Activated CD4-positive, alpha-beta T cell treated with anti-CD3 and anti-CD28 coated beads for 24 hours (primary cell): Measurements from ENCODE around the gene NFATC4.

Source experiments
- DNase-seq, 2 donors: peaks; one replicate each; pipeline ENCODE4 v3.0.0-alpha.2; 2020; ENCODE audit warnings: low read depth in 2 of 2

Gene NFATC4

DNA sequence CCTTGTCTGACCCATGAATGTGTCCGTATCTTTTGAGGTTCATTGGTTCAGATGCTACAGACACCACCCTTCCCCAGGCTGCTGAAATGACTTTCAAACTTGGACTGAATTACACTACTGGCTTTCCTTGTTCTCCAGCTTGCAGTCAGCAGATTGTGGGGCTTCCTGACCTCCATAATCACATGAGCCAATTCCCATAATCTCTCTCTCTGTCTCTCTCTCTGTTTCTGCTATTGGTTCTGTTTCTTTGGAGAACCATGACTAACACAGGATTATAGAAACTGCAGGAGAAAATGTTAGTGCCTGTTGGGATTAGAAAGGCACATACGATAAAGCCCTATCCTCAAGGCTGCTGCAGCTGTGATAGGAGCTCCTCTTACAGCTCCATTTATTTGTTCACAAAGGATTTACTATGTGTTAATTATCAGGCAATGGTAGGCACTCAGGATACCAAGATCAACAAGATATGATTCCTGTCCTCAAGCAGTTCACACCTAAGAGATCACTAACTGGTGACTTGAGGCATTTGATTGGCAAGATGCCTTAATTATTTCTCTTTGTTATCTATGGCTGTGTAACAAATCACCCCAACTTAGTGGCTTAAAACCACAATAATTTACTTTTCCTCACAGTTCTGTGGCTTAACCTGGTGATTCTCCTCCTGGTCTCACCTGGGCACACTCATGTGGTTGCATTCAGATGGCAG is 20.6 kb downstream of the NFATC4 start:
- no peak for DNase-seq

DNA sequence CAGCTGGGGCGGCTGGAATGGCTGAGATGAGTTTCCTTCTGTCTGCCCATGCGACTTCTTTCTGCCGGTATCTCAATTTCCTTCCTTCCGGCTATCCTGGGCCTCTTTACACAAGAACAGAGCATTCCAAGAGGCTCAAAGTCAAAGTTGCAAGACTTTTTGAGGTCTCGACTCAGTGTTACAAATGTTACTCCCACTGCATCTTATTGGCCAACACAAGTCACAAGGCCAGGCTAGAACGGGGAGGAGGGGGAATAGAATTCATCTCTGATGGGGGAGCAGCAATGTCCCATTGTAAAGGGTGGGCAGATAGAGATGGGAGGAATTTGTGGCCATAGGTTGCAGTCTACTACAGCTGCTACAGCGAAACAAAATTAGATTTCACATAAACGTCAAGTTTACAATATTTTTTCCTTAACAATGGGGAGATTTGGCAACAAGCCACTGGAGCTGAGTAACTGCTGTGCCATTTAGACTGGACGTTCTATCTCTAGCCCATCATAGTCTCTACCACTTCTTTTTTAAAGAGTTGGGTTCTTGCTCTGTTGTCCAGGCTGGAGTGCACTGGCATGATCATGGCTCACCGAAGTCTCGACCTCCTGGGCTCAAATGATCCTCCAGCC is 21.4 kb downstream of the NFATC4 start:
- no peak for DNase-seq

DNA sequence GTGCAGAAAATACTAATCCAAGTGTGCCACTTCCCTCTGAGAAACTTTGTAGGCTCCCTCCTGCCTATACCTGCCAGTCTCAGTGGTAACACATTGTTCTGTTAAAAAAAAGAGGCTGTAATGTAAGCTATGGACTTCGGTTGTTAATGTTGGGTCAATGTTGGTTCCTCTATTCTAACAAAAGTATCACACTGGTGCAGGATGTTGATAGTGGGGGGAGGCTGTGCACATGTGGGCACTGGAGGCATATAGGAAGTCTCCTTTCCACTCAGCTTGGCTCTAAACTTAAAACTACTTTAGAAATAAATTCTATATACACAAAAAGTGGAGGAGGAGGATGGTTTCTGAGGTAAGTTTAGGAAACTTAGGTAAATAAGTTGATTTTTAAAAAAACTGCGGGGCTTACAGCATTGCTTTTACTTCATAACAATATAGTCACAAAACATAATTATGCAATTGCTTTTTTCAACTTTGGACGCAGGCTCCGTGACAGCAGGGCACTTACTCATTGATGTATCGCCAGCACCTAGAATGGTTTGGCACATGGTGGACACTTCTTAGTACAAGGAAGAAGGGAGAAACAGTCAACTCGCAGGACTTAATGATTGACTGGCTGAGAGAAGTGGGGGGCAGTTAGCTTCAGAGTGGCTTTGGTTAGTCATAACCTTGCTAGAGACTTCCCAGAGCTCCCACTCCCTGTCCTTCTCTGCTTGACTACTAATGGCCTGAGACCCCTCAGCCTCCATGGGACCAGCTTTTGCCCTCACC is 22.9 kb downstream of the NFATC4 start:
- no peak for DNase-seq

DNA sequence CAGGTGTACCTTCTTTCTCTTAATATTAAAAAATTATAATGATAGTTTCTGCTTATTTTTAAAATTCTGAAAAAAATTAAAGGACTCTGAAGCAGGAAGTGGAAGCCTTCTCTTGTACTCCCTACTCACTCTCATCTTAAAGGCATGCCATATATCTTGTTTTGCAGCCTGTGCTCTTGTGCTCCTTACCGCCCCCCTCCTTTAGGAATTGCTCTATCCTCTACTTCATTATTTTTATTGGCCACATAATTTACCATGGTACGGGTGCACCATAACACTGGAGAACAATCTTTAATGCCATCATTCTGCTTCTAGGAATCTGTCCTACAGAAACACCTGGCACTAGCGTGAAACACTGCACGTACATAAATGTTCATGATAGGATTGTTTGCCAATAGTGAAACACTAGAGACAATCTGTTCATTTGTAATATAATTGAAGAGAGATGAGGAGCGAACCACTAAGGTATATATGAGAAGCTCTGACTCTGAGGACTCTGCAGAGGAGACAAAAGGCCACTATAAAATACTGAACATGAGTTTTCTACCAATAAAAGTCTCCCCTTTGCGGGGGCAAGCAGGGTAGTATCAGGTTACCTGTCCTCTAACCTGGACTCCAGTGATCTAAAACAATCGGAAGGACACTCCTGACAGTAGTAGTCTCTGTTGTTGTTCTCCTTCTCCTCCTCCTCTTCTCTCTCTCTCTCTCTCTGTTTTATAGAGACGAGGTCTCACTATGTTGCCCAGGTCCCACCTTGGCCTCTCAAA is 24.5 kb downstream of the NFATC4 start:
- no peak for DNase-seq

DNA sequence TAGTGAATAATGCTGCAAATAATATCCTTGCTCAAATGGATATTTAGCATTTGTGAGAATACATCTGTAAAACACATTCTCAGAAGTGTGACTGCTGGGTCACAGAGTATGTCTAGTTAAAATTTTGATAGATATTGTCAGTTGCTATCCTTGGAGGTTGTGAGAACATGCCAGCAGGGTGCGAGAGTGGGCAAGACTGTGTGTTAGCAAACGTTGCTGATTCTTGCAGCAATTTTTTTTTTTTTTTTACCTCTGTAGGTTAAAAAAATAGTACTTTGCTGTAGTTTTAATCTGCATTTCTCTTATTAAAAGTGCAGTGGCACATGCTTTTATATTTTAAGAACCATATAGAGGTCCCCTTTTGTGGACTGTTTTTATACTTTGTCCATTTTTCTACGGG is 26.3 kb downstream of the NFATC4 start:
- DNase-seq: no peak

DNA sequence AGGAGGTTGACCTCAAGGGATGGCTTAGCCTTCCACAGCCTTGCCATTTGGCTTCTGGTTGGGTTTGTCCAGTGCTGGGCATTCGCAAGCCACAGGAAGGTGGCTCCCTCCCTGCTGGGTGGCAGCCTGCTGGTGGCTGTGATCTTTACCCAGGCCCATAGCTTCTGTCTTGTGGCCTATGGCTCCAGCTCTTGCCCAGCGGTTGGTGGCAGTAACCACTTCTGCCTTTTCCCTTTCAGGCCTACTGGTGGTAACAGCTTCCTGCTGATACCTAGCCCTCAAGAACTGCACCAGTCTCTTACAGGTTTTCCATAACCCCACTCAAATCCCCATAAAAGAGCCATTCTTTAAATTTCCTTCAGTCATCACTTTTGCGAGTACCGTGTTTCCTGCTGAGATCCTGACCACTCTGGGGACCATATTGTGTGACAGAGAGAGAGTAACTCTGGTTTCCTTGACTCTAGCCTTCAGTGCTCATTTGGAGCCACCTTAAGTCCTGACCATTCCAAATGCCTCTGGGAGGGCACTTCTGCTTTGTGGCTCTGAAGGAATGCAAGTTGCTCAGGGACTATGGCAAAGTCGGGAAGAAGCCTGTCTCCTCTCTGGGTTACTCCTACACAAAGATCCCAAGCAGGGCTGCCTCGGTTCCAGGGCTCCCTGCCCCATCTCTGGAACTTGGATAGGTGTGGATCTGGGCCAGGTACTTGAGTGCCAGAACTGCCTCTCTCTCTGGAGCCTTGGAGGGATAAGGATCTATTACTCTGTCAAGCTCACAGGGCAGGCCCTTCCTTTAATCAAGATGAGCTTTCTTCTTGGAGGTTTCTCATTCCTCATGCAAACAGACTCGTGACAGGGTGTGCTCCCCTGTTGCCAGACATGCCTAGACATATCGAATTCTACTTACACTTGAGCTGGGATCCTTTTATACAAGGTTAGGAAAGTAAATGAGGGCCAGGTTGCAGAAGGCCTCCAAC is 27.9 kb downstream of the NFATC4 start:
- DNase-seq: no peak

DNA sequence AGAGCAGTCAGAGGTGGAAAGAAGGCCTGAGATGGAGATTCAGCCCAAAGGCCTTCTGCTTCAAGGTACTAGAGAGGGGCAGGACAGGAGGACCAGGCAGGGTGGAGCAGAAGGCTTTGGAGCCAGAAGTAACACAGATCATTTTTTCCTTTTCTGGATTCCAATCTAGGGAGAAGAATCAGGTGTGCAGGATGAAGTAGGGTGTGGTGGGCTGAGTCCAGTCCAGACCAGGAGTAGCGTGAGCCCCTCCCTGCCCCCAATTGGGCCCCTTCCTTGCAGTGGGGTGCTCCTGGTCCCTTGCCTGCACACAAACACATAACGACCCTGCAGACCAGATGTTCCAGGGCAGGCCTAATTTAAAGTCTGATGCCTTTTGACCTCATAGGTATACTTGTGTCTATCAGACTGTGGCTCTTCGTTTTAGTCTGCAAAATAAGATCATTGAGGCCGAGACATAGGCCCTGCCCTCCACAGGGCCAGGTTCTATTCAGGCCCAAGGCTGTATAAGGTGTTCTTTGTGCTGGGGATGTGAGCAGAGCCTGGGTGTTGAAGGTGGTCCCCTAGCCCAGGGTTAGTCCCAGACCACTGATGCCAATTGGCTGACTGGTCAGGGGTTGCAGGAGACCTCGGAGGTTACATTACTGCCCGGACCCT is 29.8 kb downstream of the NFATC4 start:
- DNase-seq: no peak

DNA sequence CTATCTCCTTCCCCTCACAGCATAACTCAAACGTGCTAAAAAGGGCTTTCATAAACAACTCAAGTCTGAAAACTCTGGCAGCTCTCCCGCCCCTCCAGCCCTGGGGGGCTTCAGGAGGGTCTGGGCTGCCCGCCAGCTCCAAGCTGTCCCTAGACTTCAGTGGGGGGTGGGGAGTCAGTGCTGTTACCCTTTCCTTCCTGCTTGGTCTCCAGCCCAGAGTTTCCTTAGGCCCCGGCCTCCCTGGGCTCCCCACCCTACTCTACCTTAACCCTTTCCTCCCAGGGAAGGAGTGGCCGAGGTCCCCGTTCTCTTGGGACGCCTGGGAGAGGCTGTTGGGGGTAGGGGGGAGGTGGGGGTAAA is 30.3 kb downstream of the NFATC4 start:
- DNase-seq: no peak

DNA sequence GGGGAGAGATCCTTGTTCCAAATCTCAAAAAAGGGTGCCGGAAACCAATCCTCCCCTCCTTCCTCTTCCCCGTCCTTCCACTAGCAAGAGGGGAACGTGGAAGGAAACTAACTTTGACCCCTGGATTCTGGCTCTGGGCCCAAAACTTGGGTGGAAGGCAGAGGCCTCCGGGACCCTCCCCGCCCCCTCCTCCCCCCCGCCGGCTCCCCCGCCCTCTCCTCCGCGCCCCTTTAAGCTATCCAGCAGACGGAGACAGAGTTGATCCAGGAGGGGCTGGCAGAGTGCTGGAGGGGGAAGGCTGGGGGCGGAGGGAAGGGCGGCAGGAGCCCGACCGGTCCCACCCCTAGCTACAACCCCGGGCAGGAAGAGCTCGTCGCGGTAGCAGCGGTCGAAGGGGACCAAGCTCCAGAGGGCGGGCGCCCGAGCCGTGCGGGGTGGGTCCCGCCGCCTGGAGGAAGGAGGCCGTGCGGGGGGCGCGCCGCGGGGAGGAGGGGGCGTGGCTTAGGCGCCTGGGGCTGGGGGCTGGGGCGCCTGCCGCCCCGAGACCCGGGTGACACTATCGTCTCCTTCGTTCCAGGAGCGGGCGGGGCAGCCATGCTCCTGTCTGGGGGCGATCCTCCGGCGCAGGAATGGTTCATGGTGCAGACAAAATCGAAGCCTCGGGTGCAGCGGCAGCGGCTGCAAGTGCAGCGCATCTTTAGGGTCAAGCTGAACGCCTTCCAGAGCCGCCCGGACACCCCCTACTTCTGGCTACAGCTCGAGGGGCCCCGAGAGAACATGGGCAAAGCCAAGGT is 30.9 kb downstream of the NFATC4 start, which contains the start of gene NYNRIN:
TSS of gene NYNRIN (plus strand) at position 351 of the 794 bp plus-strand sequence. CDS start at position 595, 244 bp downstream.
- DNase-seq: peak in 1 of 2 donors; percentile 3

DNA sequence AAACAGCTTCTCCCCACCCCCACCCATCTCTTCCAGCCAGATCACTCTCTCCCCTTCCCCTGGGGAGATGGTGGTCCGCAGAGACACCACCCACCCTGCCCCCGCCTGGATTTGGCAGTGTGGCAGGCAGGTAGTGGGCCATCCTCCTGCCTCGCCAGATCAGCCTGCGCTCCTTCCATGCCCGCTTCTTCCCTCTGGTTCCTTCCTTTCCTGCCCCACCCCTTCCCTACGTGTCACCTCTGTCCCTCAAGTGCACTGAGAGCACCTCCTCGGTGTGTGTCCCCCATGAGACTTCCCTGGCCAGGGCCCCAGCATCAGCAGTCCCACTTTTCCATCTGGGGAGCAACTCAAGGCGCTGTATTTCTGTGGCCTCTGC is 31.5 kb downstream of the NFATC4 start:
- DNase-seq: no peak

DNA sequence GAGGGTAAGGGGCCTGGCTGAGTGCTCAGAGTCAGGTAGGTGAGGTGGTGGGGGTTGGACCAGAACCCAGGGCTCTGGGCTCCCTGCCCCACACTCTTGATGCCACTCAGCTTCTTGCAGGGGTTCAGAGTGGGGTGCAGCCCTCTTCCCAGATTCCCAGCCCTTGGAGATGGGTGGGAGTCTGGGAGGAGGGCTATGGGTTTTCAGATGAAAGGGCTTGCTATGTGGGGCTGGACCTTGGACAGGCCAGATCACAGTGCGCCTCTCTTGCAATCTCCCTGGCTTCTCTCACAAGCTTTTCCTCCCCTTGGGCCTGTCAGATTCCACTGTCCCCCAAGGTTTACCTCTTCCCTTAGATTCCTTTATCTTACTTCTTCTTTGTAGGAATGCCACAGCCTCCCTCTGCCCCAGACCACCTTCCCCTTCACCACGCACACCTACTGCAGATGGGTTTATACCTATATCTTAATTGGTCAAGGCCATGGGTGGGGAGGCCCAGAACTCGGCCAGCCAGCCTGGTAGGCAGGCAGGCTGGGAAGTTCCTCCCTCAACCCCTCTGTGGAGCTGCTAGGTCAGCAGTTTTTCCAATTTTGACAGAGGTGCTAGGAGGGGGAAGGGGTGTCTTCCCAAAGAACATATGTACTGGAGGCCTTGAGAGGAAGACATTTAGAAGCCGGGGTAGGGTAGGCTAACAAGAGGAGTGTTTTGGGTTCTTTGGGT is 32.2 kb downstream of the NFATC4 start:
- no peak for DNase-seq

DNA sequence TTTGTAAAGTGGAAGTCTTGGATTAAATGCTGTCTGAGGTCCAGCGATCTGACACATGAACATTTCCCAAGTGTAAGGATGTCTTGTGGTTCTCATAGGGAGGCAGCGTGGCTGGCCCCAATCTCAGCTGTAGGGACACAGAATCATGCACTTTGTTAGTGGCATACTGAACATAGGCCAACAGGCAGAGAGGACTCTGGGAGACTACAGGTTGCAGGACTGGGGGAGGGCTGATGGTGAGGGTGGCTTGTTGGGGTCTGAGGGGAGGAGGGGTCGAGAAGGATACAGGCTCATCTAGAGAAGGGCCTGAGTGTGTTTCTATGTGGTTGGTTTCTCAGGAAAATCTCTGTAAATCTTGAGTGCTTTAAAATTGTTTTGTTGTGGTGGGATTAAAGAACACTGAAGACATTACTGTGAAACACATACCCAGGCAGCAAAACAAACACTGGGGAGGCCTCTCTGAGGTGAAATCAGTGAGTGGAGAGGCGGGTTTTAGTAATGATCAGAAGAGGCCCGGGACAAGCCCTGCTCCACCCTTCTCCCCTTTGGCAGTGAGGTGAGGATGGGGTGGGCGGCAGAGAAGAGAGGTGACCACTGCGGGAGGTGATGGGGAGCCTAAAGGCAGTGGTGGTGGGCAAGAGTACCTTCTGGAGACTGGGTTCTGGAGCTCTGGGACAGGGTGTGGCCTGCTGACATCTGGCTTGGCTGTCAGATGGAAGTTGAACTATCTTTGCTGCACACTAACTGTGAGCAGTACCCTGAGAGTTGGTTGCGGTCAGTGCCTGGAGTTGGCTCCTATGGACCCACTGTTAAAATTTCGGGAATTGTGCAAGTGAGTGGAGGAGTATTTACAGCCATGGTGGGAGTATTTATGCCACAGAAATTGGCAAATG is 34.1 kb downstream of the NFATC4 start:
- no peak for DNase-seq

DNA sequence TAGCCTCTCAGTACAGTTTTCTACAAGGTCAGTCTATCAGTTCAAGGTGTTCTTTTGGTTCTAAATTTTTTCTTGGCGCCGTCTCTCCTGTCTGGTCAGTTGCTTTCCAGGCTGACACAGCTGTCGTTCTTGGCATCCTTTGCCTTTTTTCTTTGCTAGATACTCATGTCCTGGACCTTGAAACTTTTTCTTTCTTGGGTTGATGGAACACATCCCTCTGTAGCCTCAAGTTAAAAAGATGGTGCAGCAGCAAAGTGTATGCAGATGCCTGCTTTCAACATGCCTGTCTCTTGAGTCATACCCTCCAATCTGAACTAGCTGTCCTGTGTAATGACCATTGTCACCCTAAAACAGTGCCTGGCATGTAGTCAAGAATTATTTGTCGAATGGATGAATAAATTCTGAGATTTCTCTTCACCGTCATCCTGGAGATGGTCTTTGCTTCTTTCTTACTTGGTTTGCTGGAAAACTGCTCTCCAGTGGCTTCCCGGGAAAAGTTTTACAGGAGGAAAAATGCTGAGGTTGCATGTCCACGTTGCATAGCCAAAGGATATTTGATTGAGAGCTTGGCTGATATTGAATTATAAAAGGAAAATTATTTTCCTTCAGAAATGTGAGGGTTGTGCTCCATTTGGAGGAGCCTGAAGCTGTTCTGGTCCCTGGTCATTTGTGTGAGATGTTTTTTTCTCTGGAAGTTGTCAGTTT is 35.5 kb downstream of the NFATC4 start:
- no peak for DNase-seq

DNA sequence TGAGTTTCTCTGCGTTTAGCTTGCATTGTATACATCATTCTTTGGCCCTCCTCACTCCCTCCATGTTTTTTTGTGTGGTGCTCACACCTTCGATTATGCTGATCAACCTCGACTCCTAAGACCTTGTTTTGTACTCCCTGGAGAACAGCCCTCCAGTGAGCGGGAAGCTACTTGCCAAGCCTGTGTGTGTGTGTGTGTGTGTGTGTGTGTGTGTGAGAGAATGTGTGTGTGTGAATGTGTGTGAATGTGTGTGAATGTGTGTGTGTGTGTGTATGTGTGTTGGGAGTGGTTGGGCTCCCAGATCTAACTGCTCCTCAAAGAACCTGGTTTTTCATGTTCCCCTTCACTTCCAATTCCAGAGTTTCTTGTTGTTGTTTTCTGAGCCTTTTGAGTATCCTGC is 36.8 kb downstream of the NFATC4 start:
- no peak for DNase-seq

DNA sequence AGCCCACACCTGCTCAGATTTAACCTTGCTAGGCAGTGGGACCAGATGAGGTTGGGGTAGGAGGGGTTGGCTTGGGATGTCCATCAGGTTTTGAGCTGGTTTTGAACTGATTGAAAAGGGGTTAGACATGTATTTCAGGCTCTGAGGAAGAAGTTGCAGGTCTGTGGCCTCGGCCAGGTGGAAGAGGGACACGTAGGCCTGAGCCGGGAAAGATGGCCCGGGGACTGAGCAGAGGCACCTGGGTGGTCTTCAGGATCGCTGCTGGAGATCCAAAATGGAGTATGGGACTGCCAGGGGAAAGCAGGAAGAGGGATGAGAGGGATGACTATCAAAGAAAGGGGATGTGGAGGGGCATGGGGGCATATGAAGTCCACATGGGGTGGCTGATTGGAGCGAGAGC is 38.4 kb downstream of the NFATC4 start:
- no peak for DNase-seq

DNA sequence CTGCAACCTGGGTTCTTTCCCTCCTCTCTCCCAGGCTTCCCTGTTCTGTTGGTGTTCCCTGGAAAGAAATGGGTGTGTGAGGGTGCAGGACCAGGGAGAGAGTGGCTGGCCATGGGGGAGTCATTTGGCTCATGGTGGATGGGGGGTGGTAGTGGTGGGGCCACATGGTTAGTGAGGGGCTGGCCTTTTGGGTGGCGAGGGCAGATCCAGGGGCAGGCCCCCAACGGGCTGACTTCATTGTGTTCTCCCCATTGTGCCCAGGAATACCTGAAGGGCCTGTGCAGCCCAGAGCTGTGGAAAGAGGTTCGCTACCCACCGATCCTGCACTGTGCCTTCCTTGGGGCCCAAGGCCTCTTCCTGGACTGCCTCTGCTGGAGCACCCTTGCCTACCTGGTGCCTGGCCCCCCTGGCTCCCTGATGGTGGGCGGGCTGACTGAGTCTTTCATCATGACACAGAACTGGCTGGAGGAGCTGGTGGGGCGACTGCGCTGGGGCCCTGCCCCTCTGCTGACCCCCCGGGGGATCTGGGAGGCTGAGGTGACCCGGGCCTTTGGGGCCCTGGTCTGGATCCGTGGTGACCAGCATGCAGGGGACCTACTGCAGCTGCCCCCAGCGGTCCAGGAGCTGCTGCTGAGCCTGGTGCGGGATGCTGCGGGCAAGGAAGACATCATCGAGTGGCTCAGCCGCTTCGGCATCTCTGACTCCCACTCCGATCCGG is 39.8 kb downstream of the NFATC4 start:
- DNase-seq: no peak

DNA sequence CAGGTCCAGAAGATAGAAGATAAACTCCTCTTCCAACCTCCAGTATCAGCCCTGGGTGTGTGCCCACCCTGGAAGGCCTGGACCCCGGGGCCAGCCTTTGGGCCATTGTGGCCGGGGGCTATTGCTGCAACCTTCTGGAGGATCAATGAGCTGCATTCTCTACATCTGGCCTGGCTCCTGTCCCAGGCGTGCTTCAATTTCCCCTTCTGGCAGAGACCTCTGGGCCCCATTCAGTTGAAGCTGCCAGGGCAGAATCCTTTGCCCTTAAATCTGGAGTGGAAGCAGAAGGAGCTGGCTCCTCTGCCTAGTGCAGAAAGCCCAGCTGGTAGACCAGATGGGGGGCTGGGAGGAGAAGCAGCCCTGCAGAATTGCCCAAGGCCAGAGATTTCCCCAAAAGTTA is 40.8 kb downstream of the NFATC4 start:
- DNase-seq: no peak
